ENCODE measurements around the gene FAM149A. TPM values are rescaled to one million over a fixed set of nuclear protein-coding genes. Genes with fewer than 3 reads are reported as not detected.

Gene FAM149A
- total RNA-seq, 4 donors from 2014 or later: 8.1 to 13.4 (median 9.7) TPM

- Histone ChIP-seq H3K36me3 (no peaks in the 10 kb centered on the region), H3K27me3 (no peaks in the 10 kb centered on the region), H3K4me3 (replicated peaks in 1 of 3) (no peak overlapping the region), H3K4me1 (peaks cover 9 to 20% of the 10 kb centered on the region in 2 donors), H3K27ac (peak overlapping the region in 1 of 3 donors; percentile 95), H3K9me3 (no peaks in the 10 kb centered on the region)
- WGBS, 2 donors: 89 to 98% methylated on average over 4 of the region's 4 CpGs
- DNase-seq: no peak
- TF ChIP-seq, protein P1, sequence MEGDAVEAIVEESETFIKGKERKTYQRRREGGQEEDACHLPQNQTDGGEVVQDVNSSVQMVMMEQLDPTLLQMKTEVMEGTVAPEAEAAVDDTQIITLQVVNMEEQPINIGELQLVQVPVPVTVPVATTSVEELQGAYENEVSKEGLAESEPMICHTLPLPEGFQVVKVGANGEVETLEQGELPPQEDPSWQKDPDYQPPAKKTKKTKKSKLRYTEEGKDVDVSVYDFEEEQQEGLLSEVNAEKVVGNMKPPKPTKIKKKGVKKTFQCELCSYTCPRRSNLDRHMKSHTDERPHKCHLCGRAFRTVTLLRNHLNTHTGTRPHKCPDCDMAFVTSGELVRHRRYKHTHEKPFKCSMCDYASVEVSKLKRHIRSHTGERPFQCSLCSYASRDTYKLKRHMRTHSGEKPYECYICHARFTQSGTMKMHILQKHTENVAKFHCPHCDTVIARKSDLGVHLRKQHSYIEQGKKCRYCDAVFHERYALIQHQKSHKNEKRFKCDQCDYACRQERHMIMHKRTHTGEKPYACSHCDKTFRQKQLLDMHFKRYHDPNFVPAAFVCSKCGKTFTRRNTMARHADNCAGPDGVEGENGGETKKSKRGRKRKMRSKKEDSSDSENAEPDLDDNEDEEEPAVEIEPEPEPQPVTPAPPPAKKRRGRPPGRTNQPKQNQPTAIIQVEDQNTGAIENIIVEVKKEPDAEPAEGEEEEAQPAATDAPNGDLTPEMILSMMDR (IDR thresholded peaks at IDR 0.05): no peak
- TF ChIP-seq POLR2A (IDR thresholded peaks at IDR 0.05): no peak
- intact Hi-C loops (cut with DNase I): no loop called here
Observed at GRCh38 chr4:186189656-186190055, 85.2 kb downstream of the FAM149A start.

DNA sequence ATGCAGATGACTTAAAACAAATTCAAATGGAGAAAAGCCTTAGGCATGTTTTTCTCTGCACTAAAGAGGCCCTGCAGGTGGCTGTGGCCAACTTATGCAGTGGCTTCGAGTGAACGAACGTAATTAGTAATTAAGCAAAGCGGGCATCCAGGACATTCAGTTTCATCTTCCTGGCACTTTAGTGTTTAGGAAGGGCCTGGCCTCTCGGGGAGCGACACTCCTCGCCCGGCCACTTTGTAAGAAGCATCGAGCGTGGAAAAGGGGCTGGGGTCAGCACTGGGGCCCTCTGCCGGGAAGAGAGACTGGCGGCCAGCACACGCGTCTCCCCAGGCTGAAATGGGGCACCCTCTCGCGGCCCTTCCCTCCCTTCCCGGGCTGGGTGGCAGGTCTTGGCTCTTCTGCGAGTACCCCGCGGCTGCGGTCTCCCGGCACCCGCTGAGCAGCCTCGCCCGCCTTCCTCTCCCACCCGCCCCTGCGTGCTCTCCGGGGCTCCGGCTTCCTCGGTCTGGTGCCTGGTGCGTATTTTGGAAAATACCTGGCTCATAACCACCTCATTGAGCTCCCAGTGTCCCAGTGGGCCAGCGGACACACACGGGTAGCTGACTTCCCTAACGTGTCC is 86.2 kb downstream of the FAM149A start:
- no peaks in the 10 kb centered on the region for H3K9me3 ChIP-seq
- TF ChIP-seq, protein P1 (IDR thresholded peaks at IDR 0.05): peak in 1 of 6 experiments; percentile 12
- no peak for TF ChIP-seq POLR2A (IDR thresholded peaks at IDR 0.05)
- intact Hi-C loops (cut with DNase I): no loop called here
- H3K27me3 ChIP-seq: no peaks in the 10 kb centered on the region
- WGBS, 2 donors: 1 to 2% methylated on average over 18 to 23 of the region's 34 CpGs
- H3K4me3 ChIP-seq (replicated peaks in 1 of 3): peak overlapping the region; percentile 54 to 78 (median 70)
- peak overlapping the region; percentile 75 to 99 (median 95) for H3K27ac ChIP-seq
- H3K36me3 ChIP-seq: no peaks in the 10 kb centered on the region
- H3K4me1 ChIP-seq: peaks cover 9 to 20% of the 10 kb centered on the region in 2 donors
- no peak for DNase-seq

DNA sequence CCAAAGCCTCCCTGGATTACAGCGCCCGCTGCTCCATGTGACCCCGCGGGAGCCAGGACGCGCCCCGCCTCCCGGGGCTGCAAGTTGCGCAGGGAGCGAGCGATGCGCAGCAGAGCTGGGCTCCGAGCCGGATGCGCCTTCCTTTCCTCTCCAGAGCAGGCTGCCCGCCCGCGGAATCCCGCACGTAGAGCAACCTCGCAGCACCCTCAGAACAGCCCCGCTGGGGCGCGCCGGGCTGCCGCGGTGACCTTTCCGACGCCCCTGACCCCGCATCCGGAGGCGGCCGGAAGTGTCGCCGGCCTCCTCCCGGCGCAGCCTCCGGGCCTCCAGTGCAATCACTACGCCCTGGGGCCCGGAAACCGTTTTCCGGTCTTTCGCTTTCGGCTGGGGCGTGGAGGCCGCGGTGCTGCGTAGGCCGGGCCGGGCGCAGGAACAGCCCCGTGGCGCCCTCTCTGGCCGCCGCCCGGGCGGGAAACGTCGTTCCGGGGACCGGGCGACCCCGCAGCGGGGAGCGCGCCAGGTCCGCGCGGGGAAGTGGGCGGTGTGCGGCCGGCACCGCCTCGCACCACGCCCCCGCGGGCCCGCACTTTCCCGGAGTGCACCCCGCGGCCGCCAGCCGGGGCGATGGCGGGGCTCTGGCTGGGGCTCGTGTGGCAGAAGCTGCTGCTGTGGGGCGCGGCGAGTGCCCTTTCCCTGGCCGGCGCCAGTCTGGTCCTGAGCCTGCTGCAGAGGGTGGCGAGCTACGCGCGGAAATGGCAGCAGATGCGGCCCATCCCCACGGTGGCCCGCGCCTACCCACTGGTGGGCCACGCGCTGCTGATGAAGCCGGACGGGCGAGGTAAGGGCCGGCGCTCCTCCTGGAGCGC is 86.9 kb downstream of the FAM149A start, which contains the start of gene CYP4V2:
TSS of gene CYP4V2 (plus strand) at position 368 of the 866 bp plus-strand sequence. CDS start at position 625, 257 bp downstream.
- peak; percentile 76 to 81 for DNase-seq
- H3K4me1 ChIP-seq: peaks cover 9 to 20% of the 10 kb centered on the region in 2 donors
- peak within 1 kb of the TSS; percentile 54 to 78 (median 70) for H3K4me3 ChIP-seq (replicated peaks in 1 of 3)
- WGBS, 2 donors: 5% methylated on average over 13 of the region's 107 CpGs; no CpG with 5 or more reads in 1 of the 2 donors
- H3K27me3 ChIP-seq: no peaks in the 10 kb centered on the region
- H3K27ac ChIP-seq: peak within 1 kb of the TSS; percentile 75 to 99 (median 95)
- intact Hi-C loops (cut with DNase I): no loop called here
- TF ChIP-seq, protein P1 (IDR thresholded peaks at IDR 0.05): peak in 3 of 6 experiments; percentile 17 to 48 (median 24)
- TF ChIP-seq POLR2A (IDR thresholded peaks at IDR 0.05): peak in 1 of 2 donors; percentile 61
- no peaks in the 10 kb centered on the region for H3K9me3 ChIP-seq
- H3K36me3 ChIP-seq: no peaks in the 10 kb centered on the region

GRCh38 chr4:186192066-186192612 is 87.6 kb downstream of the FAM149A start:
- no peaks in the 10 kb centered on the region for H3K36me3 ChIP-seq
- no peaks in the 10 kb centered on the region for H3K27me3 ChIP-seq
- no peak for TF ChIP-seq POLR2A (IDR thresholded peaks at IDR 0.05)
- H3K9me3 ChIP-seq: no peaks in the 10 kb centered on the region
- H3K4me1 ChIP-seq: peaks cover 9 to 20% of the 10 kb centered on the region in 2 donors
- 0 to 7% methylated on average over 18 to 20 of the region's 22 CpGs for WGBS, 2 donors
- H3K27ac ChIP-seq: peak overlapping the region; percentile 75 to 99 (median 95)
- intact Hi-C loops (cut with DNase I): no loop called here
- peak overlapping the region; percentile 54 to 78 (median 70) for H3K4me3 ChIP-seq (replicated peaks in 1 of 3)
- peak; percentile 40 to 50 for DNase-seq

DNA sequence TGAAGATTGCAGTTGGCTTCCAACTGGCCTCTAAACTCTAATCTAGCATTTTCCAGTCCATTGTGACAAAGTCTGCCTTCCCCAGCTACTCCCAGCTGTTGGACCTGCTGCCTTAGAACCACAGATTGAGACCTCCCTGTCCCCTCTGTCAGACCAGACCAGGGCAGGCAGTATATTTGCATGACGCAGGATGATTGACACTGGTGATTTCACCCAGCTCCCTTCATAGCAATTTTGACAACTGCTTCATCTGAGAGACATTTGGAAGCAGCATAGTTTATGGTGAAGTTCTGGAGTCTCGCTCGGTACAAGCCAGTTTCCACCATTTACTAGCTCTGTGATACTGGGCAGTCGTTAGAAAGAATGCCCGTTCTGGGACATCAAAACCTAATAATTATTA is 89.3 kb downstream of the FAM149A start:
- no peak overlapping the region for H3K27ac ChIP-seq
- WGBS, 2 donors: 97% methylated on average over 5 of the region's 5 CpGs
- TF ChIP-seq POLR2A (IDR thresholded peaks at IDR 0.05): no peak
- TF ChIP-seq, protein P1 (IDR thresholded peaks at IDR 0.05): no peak
- peaks cover 9 to 20% of the 10 kb centered on the region in 2 donors for H3K4me1 ChIP-seq
- intact Hi-C loops (cut with DNase I): no loop called here
- no peaks in the 10 kb centered on the region for H3K27me3 ChIP-seq
- DNase-seq: no peak
- no peak overlapping the region for H3K4me3 ChIP-seq (replicated peaks in 1 of 3)
- no peaks in the 10 kb centered on the region for H3K36me3 ChIP-seq
- H3K9me3 ChIP-seq: no peaks in the 10 kb centered on the region

Measured in thyroid gland (tissue), 4 donors.